Neural crest cell (in vitro differentiated cells): ENCODE measurements around the gene PIGV. TPM values are rescaled to one million over a fixed set of nuclear protein-coding genes. Genes with fewer than 3 reads are reported as not detected.

ENCODE experiments used
- DNase-seq: peaks from one replicate; pipeline ENCODE4 v3.0.0; 2021; ENCODE audit warnings: low read depth, mixed read lengths, low spot score
- H3K27ac Mint-ChIP-seq: one replicate; pipeline ENCODE4 v1.8.0; 2021; ENCODE audit warnings: mild to moderate bottlenecking, mixed read lengths; ENCODE audit not compliant: unreplicated experiment
- H3K27me3 Mint-ChIP-seq: 2 replicates; pipeline ENCODE4 v1.8.0; 2021; ENCODE audit warnings: low read depth, mild to moderate bottlenecking, mixed read lengths
- H3K36me3 Mint-ChIP-seq: 2 replicates; pipeline ENCODE4 v1.8.0; 2021; ENCODE audit warnings: low read depth, mild to moderate bottlenecking, mixed read lengths
- H3K4me1 Mint-ChIP-seq: 2 replicates; pipeline ENCODE4 v1.8.0; 2021; ENCODE audit warnings: mixed read lengths
- H3K4me3 Mint-ChIP-seq: one replicate; pipeline ENCODE4 v1.8.0; 2021; ENCODE audit warnings: mild to moderate bottlenecking, mixed read lengths
- H3K9me3 Mint-ChIP-seq: 2 replicates; pipeline ENCODE4 v1.8.0; 2021; ENCODE audit warnings: mixed read lengths
- total RNA-seq: library from RNA; stranded (reverse); gene quantifications from 2 replicates; pipeline ENCODE4 v1.2.1, GENCODE V29; 2021
- TF ChIP-seq, protein P1 (sequence below): fragments of 200-600 bp; sonication (generic); conservative IDR thresholded peaks from 2 replicates; pipeline ENCODE4 v1.5.0; 2021; ENCODE audit warnings: antibody characterized with exemption, mild to moderate bottlenecking

Gene PIGV
- total RNA-seq, 1 donor from 2014 or later: 8.7 TPM

DNA sequence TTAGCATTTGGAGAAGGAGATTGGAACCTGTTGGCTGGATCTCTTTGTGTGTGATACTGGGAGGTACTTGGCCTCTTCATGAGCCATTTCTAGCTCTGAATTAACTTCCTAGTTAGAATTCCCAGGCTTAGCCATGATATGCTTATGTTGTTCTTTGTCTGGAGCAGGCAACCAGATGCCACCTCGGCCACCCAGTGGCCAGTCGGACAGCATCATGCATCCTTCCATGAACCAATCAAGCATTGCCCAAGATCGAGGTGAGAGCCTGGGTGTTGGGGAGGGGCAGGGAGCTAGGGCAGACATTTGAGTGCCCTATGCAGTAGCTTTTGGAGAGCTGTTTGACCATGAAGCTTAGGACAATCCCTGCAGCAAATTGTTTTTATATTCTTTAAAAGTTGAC is 26.5 kb upstream of the PIGV start:
- peaks cover 36% of the 10 kb centered on the region for H3K36me3 Mint-ChIP-seq
- TF ChIP-seq, protein P1, sequence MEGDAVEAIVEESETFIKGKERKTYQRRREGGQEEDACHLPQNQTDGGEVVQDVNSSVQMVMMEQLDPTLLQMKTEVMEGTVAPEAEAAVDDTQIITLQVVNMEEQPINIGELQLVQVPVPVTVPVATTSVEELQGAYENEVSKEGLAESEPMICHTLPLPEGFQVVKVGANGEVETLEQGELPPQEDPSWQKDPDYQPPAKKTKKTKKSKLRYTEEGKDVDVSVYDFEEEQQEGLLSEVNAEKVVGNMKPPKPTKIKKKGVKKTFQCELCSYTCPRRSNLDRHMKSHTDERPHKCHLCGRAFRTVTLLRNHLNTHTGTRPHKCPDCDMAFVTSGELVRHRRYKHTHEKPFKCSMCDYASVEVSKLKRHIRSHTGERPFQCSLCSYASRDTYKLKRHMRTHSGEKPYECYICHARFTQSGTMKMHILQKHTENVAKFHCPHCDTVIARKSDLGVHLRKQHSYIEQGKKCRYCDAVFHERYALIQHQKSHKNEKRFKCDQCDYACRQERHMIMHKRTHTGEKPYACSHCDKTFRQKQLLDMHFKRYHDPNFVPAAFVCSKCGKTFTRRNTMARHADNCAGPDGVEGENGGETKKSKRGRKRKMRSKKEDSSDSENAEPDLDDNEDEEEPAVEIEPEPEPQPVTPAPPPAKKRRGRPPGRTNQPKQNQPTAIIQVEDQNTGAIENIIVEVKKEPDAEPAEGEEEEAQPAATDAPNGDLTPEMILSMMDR: peak; percentile 34
- H3K4me1 Mint-ChIP-seq: no peaks in the 10 kb centered on the region
- H3K27me3 Mint-ChIP-seq: no peaks in the 10 kb centered on the region
- H3K9me3 Mint-ChIP-seq: no peaks in the 10 kb centered on the region
- peak overlapping the region; percentile 8 for H3K4me3 Mint-ChIP-seq
- no peak overlapping the region for H3K27ac Mint-ChIP-seq
- DNase-seq: no peak

DNA sequence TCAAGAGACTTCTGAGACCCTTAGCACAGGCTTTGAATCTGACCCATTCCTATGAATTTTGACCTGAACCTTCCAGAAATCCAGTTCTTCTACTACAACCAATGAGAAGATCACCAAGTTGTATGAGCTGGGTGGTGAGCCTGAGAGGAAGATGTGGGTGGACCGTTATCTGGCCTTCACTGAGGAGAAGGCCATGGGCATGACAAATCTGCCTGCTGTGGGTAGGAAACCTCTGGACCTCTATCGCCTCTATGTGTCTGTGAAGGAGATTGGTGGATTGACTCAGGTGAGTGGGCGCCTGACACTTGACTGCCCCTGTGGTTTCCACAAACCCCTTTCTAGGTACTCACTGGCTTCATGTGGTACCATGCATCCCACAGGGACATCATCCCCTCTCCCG is 20.0 kb upstream of the PIGV start:
- H3K9me3 Mint-ChIP-seq: no peaks in the 10 kb centered on the region
- H3K27me3 Mint-ChIP-seq: no peaks in the 10 kb centered on the region
- H3K4me1 Mint-ChIP-seq: peaks cover 7% of the 10 kb centered on the region
- H3K36me3 Mint-ChIP-seq: peaks cover 43% of the 10 kb centered on the region
- no peak overlapping the region for H3K4me3 Mint-ChIP-seq
- no peak for DNase-seq
- no peak overlapping the region for H3K27ac Mint-ChIP-seq
- TF ChIP-seq, protein P1: no peak

DNA sequence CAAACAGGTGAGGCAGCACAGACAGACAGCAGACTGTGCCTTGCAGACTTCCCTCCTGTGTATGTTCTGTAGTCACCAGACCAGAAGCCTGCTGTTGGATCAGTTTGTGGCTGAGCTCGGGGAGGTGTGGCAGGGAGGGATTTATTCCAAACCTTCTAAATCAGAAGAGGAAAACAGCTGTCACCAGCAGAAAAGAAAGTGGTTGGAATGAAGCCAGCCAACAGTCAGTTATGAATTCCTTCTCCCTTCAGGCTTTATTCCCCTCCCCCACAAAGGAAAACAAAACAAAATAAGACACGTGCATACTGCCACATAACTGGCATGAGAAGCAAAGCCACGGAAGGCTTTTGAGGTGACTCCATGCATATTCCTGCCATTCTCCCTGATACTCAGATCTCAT is 19.0 kb upstream of the PIGV start:
- Mint-ChIP-seq H3K27me3 (no peaks in the 10 kb centered on the region), H3K4me1 (peaks cover 7% of the 10 kb centered on the region), H3K9me3 (no peaks in the 10 kb centered on the region), H3K27ac (peak overlapping the region; percentile 54), H3K4me3 (no peak overlapping the region), H3K36me3 (peaks cover 44% of the 10 kb centered on the region)
- TF ChIP-seq, protein P1: no peak
- DNase-seq: no peak

DNA sequence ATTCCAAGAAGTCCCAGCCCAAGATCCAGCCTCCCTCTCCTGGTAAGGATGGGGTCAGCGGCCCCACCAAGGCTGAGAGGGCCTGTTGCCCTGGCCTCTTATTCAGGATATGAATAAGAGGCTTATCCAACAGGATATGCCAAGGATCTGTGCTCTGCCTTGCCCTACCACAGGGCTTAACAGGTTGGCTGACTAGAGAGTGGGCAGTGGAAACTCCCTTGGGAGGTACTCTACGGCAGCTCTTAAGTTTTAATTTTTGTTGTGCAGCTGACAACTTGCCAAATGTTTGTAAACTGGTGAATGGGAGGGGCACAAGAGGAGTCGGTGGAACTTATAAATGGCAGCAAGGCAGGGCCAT is 16.5 kb upstream of the PIGV start:
- no peaks in the 10 kb centered on the region for H3K27me3 Mint-ChIP-seq
- DNase-seq: no peak
- TF ChIP-seq, protein P1: no peak
- H3K4me1 Mint-ChIP-seq: peaks cover 7% of the 10 kb centered on the region
- peaks cover 61% of the 10 kb centered on the region for H3K36me3 Mint-ChIP-seq
- H3K9me3 Mint-ChIP-seq: no peaks in the 10 kb centered on the region
- H3K4me3 Mint-ChIP-seq: no peak overlapping the region
- H3K27ac Mint-ChIP-seq: peak overlapping the region; percentile 89

DNA sequence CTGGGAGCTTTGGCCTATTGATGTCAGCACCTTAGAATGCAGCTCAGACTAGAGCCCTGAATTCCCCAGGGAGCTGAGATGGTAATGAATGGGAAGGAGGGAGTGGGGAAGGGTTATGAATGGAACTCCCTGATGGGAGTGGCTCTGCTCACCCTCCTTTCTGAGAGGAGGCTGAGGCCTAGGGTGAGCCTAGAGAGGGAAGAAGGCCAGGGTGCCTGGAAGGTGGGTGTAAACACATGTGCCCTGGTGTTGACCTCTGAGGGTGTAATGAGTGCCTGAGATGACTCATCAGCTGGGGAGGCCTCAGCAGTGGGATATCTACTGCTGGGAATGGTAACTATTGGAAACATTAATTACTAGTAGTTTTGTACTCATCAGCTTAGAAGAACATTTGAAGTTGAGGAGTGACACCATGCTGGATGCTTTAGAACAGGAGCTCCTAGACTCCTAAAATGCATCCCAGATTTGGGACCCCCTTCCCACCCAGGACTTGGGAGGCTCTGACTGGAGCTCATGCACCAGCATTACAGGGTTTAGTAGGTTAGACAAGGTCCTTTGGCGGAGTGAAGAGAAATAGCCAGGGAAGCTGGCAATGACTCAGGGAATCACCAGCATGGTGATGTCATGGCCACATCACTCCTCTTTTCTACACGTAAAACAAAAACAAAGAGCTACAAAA is 16.0 kb upstream of the PIGV start:
- no peak overlapping the region for H3K4me3 Mint-ChIP-seq
- H3K27ac Mint-ChIP-seq: peak overlapping the region; percentile 89
- H3K4me1 Mint-ChIP-seq: peaks cover 7% of the 10 kb centered on the region
- H3K27me3 Mint-ChIP-seq: no peaks in the 10 kb centered on the region
- H3K36me3 Mint-ChIP-seq: peaks cover 64% of the 10 kb centered on the region
- TF ChIP-seq, protein P1: no peak
- no peaks in the 10 kb centered on the region for H3K9me3 Mint-ChIP-seq
- no peak for DNase-seq
